Activated naive CD8-positive, alpha-beta T cell treated with anti-CD3 and anti-CD28 coated beads, Interleukin-2, amount 10 ng/mL, durations not matched to agents 7 days and 5 days (primary cell): Measurements from ENCODE around the gene XRCC5. TPM values are rescaled to one million over a fixed set of nuclear protein-coding genes. Genes with fewer than 3 reads are reported as not detected.

Experiments used
- ATAC-seq: fragments of 150-1000 bp; cut with Tn5 transposase; one replicate; pipeline ENCODE4 v1.10.0; 2021; ENCODE audit warnings: low read depth, moderate library complexity
- POLR2A ChIA-PET: fragments of 350-600 bp; sonication (Branson Sonifier 250); formaldehyde crosslinking; loops from one replicate; lab custom pipeline; 2021; ENCODE audit warnings: antibody characterized with exemption; lab: Charles Lee
- DNase-seq: peaks from one replicate; pipeline ENCODE4 v3.0.0; 2021
- H3K27ac Mint-ChIP-seq: one replicate; pipeline ENCODE4 v1.8.0; 2022; ENCODE audit warnings: mild to moderate bottlenecking, mixed read lengths
- H3K27me3 Mint-ChIP-seq: one replicate; pipeline ENCODE4 v1.8.0; 2022; ENCODE audit warnings: mild to moderate bottlenecking, moderate library complexity, mixed read lengths
- H3K36me3 Mint-ChIP-seq: one replicate; pipeline ENCODE4 v1.8.0; 2021; ENCODE audit warnings: mild to moderate bottlenecking, mixed read lengths
- H3K4me1 Mint-ChIP-seq: one replicate; pipeline ENCODE4 v1.8.0; 2021; ENCODE audit warnings: mixed read lengths
- H3K4me3 Mint-ChIP-seq: one replicate; pipeline ENCODE4 v1.8.0; 2022; ENCODE audit warnings: mild to moderate bottlenecking, moderate library complexity, mixed read lengths
- H3K9me3 Mint-ChIP-seq: one replicate; pipeline ENCODE4 v1.8.0; 2021; ENCODE audit warnings: mixed read lengths
- total RNA-seq, 2 experiments: library from RNA; stranded (reverse); gene quantifications; one replicate each; pipeline ENCODE4 v1.2.3, GENCODE V29; 2021

Gene XRCC5
- total RNA-seq, 2 experiments from 2014 or later, result 268 to 273 TPM

GRCh38 chr2:216181953-216182461 lies 72.9 kb downstream of the XRCC5 start:
- no peaks in the 10 kb centered on the region for H3K27me3 Mint-ChIP-seq
- ATAC-seq (no peak), DNase-seq (no peak)
- H3K4me1 Mint-ChIP-seq, result peaks cover 37% of the 10 kb centered on the region
- no peak overlapping the region for H3K4me3 Mint-ChIP-seq
- no peaks in the 10 kb centered on the region for H3K9me3 Mint-ChIP-seq
- POLR2A ChIA-PET, result no interaction called here
- no peak overlapping the region for H3K27ac Mint-ChIP-seq
- H3K36me3 Mint-ChIP-seq, result peaks cover 53% of the 10 kb centered on the region

DNA sequence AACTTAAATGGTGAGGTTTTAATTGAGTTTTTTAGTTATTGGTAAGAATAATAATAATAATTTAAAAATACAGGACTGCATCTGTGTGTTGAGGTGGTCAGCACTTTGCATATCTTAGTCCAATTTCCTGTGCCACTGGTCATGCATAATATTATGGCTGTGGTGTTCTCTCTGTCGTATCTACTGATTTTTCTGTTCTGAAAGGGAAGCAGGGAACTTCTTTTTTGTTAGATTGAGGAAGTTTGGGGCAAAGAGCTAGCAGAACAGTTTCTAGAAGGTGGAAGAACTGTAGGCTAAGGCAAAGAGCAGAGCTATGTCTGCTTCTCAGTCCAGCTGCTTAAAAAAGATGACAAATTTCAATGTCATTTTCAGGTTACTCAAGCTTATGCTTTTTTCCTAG lies 74.3 kb downstream of the XRCC5 start:
- Mint-ChIP-seq H3K27ac (peak overlapping the region; percentile 70), H3K36me3 (peaks cover 47% of the 10 kb centered on the region), H3K4me1 (peaks cover 36% of the 10 kb centered on the region), H3K4me3 (no peak overlapping the region), H3K27me3 (no peaks in the 10 kb centered on the region), H3K9me3 (no peaks in the 10 kb centered on the region)
- no peak for DNase-seq
- ATAC-seq, result no peak
- POLR2A ChIA-PET, result interaction anchor here (0.6 kb wide), 1 partner anchor 43 kb away, joined by 3 read pairs; no protein-coding TSS in a partner anchor

GRCh38 chr2:216188559-216188850 lies 79.4 kb downstream of the XRCC5 start:
- H3K4me3 Mint-ChIP-seq, result no peak overlapping the region
- no peak overlapping the region for H3K27ac Mint-ChIP-seq
- no peak for DNase-seq
- H3K36me3 Mint-ChIP-seq, result peaks cover 37% of the 10 kb centered on the region
- H3K4me1 Mint-ChIP-seq, result peaks cover 27% of the 10 kb centered on the region
- no peaks in the 10 kb centered on the region for H3K9me3 Mint-ChIP-seq
- no peak for ATAC-seq
- POLR2A ChIA-PET, result no interaction called here
- no peaks in the 10 kb centered on the region for H3K27me3 Mint-ChIP-seq

DNA sequence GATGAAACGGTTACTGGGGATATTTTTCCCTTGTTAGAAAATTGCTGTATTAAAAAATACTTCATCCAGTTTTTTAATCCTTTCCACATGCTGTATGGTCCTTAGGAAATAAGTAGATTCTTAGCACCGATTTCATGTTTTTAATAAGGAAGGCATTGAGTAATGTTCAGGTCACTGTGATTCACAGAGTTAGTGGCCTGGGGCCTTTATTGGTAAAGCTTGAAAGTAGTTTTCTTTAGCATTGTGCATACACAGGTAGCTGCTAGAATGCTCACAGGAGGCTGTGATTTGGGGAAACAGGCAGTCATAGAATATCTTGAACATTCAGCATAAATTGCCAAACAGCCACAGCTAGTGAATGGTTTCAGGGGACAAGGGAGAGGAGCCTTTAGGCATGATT lies 79.8 kb downstream of the XRCC5 start:
- Mint-ChIP-seq H3K36me3 (peaks cover 38% of the 10 kb centered on the region), H3K27ac (peak overlapping the region; percentile 2), H3K4me1 (peaks cover 27% of the 10 kb centered on the region), H3K4me3 (no peak overlapping the region), H3K9me3 (no peaks in the 10 kb centered on the region), H3K27me3 (no peaks in the 10 kb centered on the region)
- ATAC-seq (no peak), DNase-seq (no peak)
- POLR2A ChIA-PET, result no interaction called here

GRCh38 chr2:216189410-216189809 lies 80.3 kb downstream of the XRCC5 start:
- ATAC-seq, result no peak
- Mint-ChIP-seq H3K4me1 (peaks cover 28% of the 10 kb centered on the region), H3K27me3 (no peaks in the 10 kb centered on the region), H3K4me3 (no peak overlapping the region), H3K9me3 (no peaks in the 10 kb centered on the region), H3K27ac (peak overlapping the region; percentile 2), H3K36me3 (peaks cover 41% of the 10 kb centered on the region)
- POLR2A ChIA-PET, result no interaction called here
- no peak for DNase-seq

- H3K36me3 Mint-ChIP-seq, result peaks cover 40% of the 10 kb centered on the region
- H3K27ac Mint-ChIP-seq, result no peak overlapping the region
- no peak overlapping the region for H3K4me3 Mint-ChIP-seq
- no peaks in the 10 kb centered on the region for H3K9me3 Mint-ChIP-seq
- H3K27me3 Mint-ChIP-seq, result no peaks in the 10 kb centered on the region
- no peak for ATAC-seq
- H3K4me1 Mint-ChIP-seq, result peaks cover 22% of the 10 kb centered on the region
- POLR2A ChIA-PET, result no interaction called here
- no peak for DNase-seq
Observed at GRCh38 chr2:216192181-216192580, 83.0 kb downstream of the XRCC5 start.

- POLR2A ChIA-PET, result no interaction called here
- no peak overlapping the region for H3K4me3 Mint-ChIP-seq
- peaks cover 19% of the 10 kb centered on the region for H3K4me1 Mint-ChIP-seq
- no peaks in the 10 kb centered on the region for H3K27me3 Mint-ChIP-seq
- DNase-seq, result no peak
- no peak for ATAC-seq
- peaks cover 40% of the 10 kb centered on the region for H3K36me3 Mint-ChIP-seq
- no peak overlapping the region for H3K27ac Mint-ChIP-seq
- H3K9me3 Mint-ChIP-seq, result no peaks in the 10 kb centered on the region
Observed at GRCh38 chr2:216192931-216193330, 83.8 kb downstream of the XRCC5 start.

DNA sequence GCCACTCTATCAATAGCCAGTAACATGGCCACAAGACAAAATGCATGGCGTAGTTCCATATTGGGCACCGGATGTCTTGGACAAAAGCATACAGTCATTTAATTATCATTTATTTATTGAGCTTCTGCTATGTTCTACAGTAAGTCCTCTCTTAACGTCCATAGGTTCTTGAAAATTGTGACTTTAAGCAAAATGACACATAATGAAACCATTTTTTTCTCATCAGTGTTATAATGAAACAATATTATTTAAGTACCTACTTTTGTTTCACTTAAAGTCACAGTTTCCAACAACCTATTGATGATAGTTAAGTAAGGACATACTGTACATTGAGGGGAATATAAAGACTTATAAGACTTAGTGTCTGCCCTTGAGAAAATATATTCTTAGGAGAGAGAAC lies 84.9 kb downstream of the XRCC5 start:
- no peak overlapping the region for H3K27ac Mint-ChIP-seq
- peaks cover 46% of the 10 kb centered on the region for H3K36me3 Mint-ChIP-seq
- H3K4me1 Mint-ChIP-seq, result peaks cover 17% of the 10 kb centered on the region
- no peaks in the 10 kb centered on the region for H3K27me3 Mint-ChIP-seq
- H3K4me3 Mint-ChIP-seq, result no peak overlapping the region
- no peak for ATAC-seq
- no peak for DNase-seq
- no peaks in the 10 kb centered on the region for H3K9me3 Mint-ChIP-seq
- POLR2A ChIA-PET, result no interaction called here

DNA sequence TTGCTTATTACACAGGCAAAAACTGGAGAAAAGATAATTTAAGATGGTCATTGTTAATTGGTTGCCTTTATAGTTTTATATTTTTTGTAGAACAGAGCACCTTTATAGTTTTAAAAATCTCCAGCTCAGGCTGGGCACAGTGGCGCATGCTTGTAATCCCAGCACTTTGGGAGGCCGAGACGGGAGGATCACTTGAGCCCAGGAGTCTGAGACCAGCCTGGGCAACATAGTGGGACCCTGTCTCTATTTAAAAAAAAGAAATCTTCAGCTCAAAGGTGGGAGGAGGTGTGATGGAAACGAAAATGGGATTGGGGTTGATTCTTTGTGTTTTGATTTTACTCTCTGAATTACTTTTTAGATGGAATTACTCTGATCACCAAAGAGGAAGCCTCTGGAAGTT lies 85.4 kb downstream of the XRCC5 start:
- Mint-ChIP-seq H3K4me1 (peaks cover 19% of the 10 kb centered on the region), H3K9me3 (no peaks in the 10 kb centered on the region), H3K27ac (no peak overlapping the region), H3K4me3 (no peak overlapping the region), H3K27me3 (no peaks in the 10 kb centered on the region), H3K36me3 (peaks cover 49% of the 10 kb centered on the region)
- DNase-seq (no peak), ATAC-seq (no peak)
- POLR2A ChIA-PET, result interaction anchor here (1.0 kb wide), 1 partner anchor 35 kb away, joined by 3 read pairs; no protein-coding TSS in a partner anchor

DNA sequence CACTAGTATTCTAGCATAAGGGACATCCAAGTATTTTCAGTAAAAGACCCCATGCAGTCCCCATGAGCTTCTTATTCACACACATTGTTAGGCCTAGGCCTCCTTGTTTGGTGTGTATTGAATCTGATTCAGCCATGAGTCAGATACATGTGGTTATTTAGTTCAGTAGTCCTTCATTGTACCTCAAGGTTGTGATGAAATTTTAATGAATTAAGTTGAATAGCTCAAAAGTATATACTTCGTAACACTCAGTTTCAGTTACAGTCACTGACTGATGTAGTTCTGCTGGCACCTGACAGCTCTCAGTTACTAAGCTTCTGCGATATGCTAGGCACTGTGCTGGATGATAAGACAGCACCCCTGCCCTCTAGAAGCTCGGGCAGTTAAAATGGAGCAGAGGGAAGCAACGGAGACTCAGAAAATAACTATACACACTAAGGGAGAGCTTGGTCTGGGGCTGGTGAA lies 86.4 kb downstream of the XRCC5 start:
- ATAC-seq, result no peak

DNA sequence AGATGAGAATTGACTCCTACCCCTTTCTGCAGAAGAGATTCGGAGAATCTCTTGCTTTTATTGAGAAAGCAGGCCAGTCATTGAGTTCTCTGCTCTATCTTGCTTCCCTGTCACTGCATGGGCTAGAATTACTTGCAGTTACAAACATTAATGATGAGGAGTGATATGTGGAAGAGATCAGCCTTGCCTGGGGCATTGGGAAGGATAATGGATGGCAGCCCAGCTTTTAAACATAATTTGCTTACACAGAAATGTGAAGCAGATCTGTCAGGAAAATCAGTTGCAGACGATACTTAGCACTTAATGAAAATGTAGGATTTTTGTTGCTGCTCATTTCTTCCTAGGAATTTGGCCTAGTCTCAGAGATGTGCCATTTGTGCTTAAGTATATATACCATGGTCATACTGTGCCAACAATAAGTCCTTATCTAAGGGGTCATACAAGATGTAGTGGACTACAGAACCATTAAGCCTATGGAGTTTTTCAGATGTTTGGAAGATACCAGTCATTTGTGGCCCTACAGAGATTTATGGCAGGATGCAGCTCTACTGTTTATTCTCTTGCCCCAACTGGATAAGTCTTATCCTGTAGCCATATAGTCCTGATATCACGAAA lies 92.7 kb downstream of the XRCC5 start:
- Mint-ChIP-seq H3K36me3 (peaks cover 68% of the 10 kb centered on the region), H3K9me3 (no peaks in the 10 kb centered on the region), H3K4me1 (peaks cover 13% of the 10 kb centered on the region), H3K4me3 (no peak overlapping the region), H3K27me3 (no peaks in the 10 kb centered on the region), H3K27ac (no peak overlapping the region)
- POLR2A ChIA-PET, result no interaction called here
- DNase-seq (no peak), ATAC-seq (no peak)

More for the DNA sequence above, 86.4 kb downstream of the XRCC5 start:
- H3K4me1 Mint-ChIP-seq, result peaks cover 15% of the 10 kb centered on the region
- no peak overlapping the region for H3K4me3 Mint-ChIP-seq
- H3K27me3 Mint-ChIP-seq, result no peaks in the 10 kb centered on the region
- peak overlapping the region; percentile 43 for H3K27ac Mint-ChIP-seq
- H3K9me3 Mint-ChIP-seq, result no peaks in the 10 kb centered on the region
- no peak for DNase-seq
- POLR2A ChIA-PET, result interaction anchor here (0.7 to 1.0 kb wide), 2 partner anchors 36 to 723 kb away, joined by 3 read pairs; no protein-coding TSS in a partner anchor
- H3K36me3 Mint-ChIP-seq, result peaks cover 50% of the 10 kb centered on the region

GRCh38 chr2:216202626-216203250 lies 93.6 kb downstream of the XRCC5 start:
- no peaks in the 10 kb centered on the region for H3K9me3 Mint-ChIP-seq
- DNase-seq, result no peak
- H3K27ac Mint-ChIP-seq, result no peak overlapping the region
- POLR2A ChIA-PET, result no interaction called here
- H3K4me3 Mint-ChIP-seq, result no peak overlapping the region
- H3K4me1 Mint-ChIP-seq, result peaks cover 13% of the 10 kb centered on the region
- H3K36me3 Mint-ChIP-seq, result peaks cover 70% of the 10 kb centered on the region
- no peak for ATAC-seq
- H3K27me3 Mint-ChIP-seq, result no peaks in the 10 kb centered on the region

GRCh38 chr2:216205486-216205885 lies 96.3 kb downstream of the XRCC5 start:
- Mint-ChIP-seq H3K9me3 (no peaks in the 10 kb centered on the region), H3K27ac (no peak overlapping the region), H3K4me1 (peaks cover 11% of the 10 kb centered on the region), H3K36me3 (peaks cover 66% of the 10 kb centered on the region), H3K27me3 (no peaks in the 10 kb centered on the region), H3K4me3 (no peak overlapping the region)
- DNase-seq (no peak), ATAC-seq (no peak)
- POLR2A ChIA-PET, result no interaction called here
